ENCODE results near the gene KLHL7.
A peak's percentile ranks its signal among the peaks of the same experiment; 100 is the strongest.

Gene KLHL7

DNA sequence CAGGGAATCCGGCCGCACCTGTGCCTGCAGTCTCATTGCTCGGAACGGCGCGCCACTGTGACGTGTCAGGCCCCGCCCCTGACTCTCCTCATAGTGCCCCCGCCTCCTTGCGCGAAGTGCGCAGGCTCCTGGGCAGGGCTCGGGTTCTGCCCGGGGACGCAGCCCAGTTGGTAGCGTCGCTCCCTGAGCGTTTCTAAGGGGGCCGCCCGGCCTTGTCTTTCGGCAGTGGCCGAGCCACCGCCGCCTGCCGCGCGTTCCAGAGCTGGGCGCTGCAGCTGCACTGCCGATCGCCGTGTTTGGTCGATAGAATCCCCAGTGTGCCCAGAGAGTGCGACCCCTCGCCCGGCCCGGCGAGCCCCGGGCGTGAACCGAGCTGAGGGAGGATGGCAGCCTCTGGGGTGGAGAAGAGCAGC is at the start of gene KLHL7:
Gene KLHL7 (plus strand): TSS at position 142 of the 413 bp plus-strand sequence. CDS start 242 bp downstream, at position 384.
- DNase-seq (ENCODE audit: low spot score) = peak; percentile 91

GRCh38 chr7:23058408-23059096 is 47.0 kb upstream of the KLHL7 start:
- no peak for DNase-seq (ENCODE audit: low spot score)

DNA sequence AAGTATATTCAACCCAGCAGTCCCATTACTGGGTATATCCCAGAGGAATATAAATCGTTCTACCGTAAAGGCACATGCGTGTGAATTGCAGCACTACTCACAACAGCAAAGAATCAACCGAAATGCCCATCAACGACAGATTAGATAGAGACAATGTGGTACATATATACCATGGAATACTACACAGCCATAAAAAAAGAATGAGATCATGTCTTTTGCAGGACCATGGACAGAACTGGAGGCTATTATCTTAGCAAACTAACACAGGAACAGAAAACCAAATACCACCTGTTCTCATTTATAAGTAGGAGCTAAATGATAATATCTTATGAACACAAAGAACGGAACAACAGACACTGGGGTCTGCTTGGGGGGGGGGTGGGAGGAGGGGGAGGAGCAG is 44.3 kb upstream of the KLHL7 start:
- DNase-seq (ENCODE audit: low spot score) = no peak

GRCh38 chr7:23062452-23062851 is 43.1 kb upstream of the KLHL7 start:
- DNase-seq (ENCODE audit: low spot score) = no peak

- DNase-seq (ENCODE audit: low spot score) = no peak
These were observed 39.6 kb upstream of the KLHL7 start for GRCh38 chr7:23065974-23066373.

GRCh38 chr7:23067271-23067670 is 38.3 kb upstream of the KLHL7 start:
- no peak for DNase-seq (ENCODE audit: low spot score)

DNA sequence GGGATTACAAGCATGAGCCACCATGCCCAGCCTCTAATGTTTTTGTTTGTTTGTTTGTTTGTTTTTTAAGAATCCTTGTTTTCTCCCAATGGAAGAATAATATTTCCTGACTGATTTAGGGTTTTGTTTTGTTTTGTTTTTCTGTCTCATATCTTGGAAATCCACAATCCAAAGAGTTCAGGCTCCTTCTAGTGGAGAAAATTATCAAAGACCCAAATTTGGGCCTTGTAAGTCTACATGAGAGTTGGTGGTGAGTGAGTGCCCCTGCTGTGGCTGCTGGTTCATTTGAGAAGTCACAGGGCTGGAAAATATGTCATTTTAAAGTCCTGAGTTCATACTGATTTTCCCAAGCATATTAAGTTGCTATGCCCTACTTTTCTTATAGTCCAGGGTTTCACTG is 33.5 kb upstream of the KLHL7 start:
- no peak for DNase-seq (ENCODE audit: low spot score)

- no peak for DNase-seq (ENCODE audit: low spot score)
These were observed 32.7 kb upstream of the KLHL7 start for GRCh38 chr7:23072922-23073321.

GRCh38 chr7:23074443-23075261 is 30.9 kb upstream of the KLHL7 start:
- DNase-seq (ENCODE audit: low spot score) = no peak

GRCh38 chr7:23075571-23075970 is 30.0 kb upstream of the KLHL7 start:
- DNase-seq (ENCODE audit: low spot score) = no peak

DNA sequence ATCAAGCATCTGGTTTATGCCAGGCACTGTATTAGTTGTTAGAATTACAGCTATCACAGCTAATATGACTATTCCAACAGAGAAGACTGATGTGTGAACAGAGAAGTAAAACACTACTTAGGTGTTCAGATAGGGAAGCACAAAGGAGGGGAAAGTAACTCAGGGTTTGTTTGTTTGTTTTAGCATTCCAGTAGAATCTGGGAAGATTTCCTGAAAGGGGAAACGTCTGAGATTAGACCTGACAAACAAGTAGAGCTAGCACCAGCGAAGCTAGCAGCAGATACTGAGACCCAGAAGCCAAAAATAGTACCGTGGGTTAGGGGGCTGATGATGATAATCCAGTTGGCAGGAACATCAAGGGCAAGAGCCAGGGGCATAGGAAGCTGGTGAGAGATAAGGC is 28.8 kb upstream of the KLHL7 start:
- DNase-seq (ENCODE audit: low spot score) = no peak

GRCh38 chr7:23093111-23093510 is 12.5 kb upstream of the KLHL7 start:
- DNase-seq (ENCODE audit: low spot score) = no peak

DNA sequence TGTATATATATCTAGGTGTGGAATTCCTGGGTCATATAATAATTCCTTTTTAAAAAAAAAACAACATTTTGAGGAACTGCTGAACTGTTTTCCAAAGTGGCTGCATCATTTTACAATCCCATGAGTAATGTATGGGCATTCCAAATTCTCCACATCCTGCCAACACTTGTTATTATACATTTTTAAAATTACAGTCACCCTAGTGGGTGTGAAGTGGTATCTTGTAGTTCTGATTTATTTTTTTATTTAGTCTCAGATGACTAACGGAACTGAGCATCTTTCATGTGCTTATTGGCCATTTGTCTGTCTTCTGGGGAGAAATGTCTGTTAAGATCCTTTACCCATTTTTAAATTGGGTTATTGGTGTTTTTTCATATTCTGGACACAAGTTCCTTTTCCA is 12.0 kb upstream of the KLHL7 start:
- no peak for DNase-seq (ENCODE audit: low spot score)

DNA sequence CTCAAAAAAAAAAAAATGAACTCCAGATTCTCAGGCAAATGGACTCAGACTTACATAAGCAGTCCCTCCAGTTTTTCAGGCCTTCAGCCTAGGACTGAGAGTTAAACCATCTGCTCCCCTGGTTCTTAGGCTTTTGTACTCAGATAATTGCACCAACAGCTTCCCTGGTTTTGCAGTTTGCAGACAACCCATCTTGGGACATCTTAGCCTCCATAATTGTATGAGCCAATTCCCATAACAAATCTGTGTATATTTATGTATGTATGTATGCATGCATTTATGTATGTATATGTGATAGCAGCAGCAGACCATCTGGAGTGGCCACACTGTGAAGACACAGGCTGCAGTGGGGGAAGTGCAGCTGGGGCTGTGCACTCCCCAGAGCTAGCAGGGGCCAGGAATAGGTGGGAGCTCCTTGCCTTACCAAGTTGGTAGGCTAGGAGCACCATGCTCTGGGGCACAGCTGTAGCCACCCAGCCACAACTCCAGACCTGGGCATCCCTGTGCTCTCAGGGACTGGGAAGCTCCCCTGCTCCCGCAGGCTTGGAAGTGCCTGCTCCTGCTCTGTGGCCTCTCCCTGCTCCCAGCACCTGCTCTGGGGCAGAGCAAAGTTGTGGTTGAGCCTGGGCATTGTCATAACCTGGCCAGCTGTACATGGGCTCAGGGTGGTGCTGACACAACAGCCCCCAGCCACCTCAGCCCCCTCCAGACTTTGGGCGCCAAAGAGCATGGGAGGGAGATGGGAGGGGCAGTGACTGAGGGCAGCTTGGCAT is 8.9 kb upstream of the KLHL7 start:
- DNase-seq (ENCODE audit: low spot score) = no peak

DNA sequence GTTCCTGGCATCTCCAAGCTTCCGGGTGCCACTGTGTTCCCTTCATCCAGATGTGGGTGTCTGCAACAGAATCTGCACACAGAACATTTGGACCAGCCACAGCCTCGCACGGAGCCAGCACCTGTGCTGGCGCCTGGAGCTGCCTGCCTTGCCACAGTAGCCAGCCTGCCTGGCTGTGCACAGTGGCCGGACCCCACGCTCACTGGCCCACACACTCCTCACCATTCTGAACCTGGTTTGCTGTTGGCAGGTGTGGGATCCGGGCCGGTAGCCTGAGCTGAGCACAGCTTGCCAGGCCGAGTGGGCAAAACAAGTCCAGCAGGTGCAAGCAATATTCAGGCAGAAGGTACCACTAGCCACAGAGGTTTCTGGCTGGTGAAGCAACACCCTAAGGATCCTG is 7.6 kb upstream of the KLHL7 start:
- no peak for DNase-seq (ENCODE audit: low spot score)

DNA sequence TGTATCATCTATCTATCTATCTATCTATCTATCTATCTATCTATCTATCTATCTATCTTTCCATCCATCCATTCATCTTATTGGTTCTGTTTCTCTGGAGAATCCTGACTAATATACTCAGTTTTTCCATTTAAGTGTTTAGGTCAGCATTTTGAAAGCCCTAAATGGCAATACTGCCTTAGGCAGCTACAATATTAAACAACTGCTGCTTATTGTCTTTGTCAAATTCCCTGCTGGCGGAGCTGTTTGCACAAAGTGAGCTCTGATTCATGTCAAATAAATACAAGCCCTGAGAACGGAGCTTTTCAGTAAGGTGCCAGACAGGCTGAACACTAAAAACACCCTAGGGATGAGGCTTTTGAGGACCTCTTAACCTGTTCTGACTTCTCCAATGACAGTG is 7.1 kb upstream of the KLHL7 start:
- DNase-seq (ENCODE audit: low spot score) = no peak

- DNase-seq (ENCODE audit: low spot score) = no peak
These were observed 4.9 kb upstream of the KLHL7 start for GRCh38 chr7:23100697-23101096.

GRCh38 chr7:23105086-23105643 is 420 bp upstream of the KLHL7 start:
- no peak for DNase-seq (ENCODE audit: low spot score)

DNA sequence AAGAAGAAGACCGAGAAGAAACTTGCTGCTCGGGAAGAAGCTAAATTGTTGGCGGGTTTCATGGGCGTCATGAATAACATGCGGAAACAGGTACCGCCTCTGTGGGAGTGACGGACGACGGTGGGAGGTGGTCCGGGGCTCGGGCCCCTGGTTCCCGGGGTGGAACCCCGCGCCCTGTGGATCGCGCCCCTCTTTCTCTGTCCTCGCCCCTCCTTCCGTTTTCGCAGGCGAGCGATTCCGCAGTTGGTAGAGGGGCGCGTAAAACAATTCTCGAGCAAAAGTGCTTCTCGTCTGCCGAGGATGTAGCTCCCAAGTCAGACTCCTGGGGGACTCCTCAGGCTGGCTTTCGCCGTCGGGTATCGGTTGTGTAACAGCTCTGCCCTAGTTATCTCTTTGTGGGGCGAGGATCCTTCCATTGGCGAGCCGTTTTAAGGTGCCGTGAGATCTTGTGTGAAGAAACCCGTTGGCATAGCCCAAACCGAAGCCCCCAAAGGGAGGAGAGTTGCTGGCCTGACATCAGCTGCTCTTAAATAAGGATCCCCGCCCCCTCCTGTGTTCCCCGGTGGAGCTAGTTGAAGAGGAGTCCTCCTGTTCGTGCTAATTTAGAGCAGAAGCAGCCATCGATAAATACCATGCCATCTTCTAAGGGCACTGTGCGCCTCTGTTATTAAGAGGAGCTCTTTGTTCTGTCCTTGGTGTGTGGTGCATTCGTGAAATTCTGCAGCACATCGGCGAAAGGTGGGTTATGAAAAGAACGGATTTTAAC is 655 bp downstream of the KLHL7 start:
- peak; percentile 27 for DNase-seq (ENCODE audit: low spot score)

DNA sequence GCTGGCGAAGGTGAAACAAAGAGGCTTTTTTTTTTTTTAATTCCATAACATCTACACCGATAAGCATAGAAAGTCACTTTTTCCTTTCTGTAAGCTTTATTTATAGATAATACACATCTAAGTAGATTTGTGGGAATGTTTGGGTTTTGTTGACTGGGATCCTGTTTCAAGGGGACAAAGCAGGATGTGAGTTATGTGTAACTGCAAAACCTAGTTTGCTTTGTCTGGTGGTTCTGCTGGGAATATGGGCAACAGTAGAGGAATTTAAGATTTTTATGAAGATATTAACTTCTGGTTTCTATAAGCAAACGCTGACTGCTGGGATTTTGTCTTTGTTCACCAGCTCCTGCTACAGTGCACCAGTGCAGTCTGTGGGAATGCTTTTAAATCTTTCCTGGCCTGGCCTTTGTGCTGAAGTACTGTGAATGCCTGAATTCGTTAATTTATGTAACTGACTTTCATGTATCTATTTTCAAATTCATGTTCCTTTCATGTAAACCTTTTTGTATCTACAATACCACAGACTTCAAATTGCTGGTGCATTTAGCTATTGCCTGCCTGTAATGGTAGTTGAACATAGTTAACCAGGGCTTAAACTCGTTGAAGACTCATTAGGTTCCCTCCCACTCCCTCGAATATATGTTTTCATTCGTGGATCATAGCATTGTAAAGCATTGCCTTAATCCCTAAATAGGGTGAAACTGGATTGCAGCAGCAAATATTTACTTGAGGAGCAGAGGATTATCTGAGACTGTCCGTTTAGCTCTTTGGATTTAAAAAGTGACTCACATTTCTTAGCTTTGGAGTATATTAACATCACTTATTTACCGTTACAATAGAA is 1.5 kb downstream of the KLHL7 start:
- DNase-seq (ENCODE audit: low spot score) = no peak

GRCh38 chr7:23107781-23108180 is 2.2 kb downstream of the KLHL7 start:
- no peak for DNase-seq (ENCODE audit: low spot score)

Data from CD4-positive, alpha-beta T cell treated with Interleukin-6 at 100 ng/mL for 8 hours (primary cell).